Epithelial cell of proximal tubule (primary cell): ENCODE results near the gene LRBA. TPM values are rescaled to one million over a fixed set of nuclear protein-coding genes. Genes with fewer than 3 reads are reported as not detected.

Experiments used
- DNase-seq: peaks from one replicate; pipeline ENCODE4 v3.0.0-alpha.2; 2011; ENCODE audit warnings: low read depth
- H3K4me3 ChIP-seq: 2 replicates; pipeline ENCODE4 v1.5.1; 2011; ENCODE audit warnings: low read depth, mild to moderate bottlenecking, low read length
- CTCF ChIP-seq: conservative IDR thresholded peaks from 2 replicates; pipeline ENCODE4 v1.5.1; 2012; ENCODE audit warnings: low read depth, mild to moderate bottlenecking, low read length
- total RNA-seq: library from RNA; depleted of rRNA; stranded (reverse); fragments of >200 nt; gene quantifications from 2 replicates; pipeline ENCODE4 v1.2.3, GENCODE V29; 2015

Gene LRBA
- total RNA-seq, 1 donor from 2014 or later = 58.9 TPM

GRCh38 chr4:150289198-150289597 lies 725.9 kb downstream of the LRBA start:
- TF ChIP-seq CTCF = no peak
- DNase-seq = no peak
- no peak overlapping the region for H3K4me3 ChIP-seq

- H3K4me3 ChIP-seq = no peak overlapping the region
- TF ChIP-seq CTCF = no peak
- no peak for DNase-seq
Observed at GRCh38 chr4:150286656-150287055, 728.4 kb downstream of the LRBA start.

- DNase-seq = no peak
- no peak overlapping the region for H3K4me3 ChIP-seq
- TF ChIP-seq CTCF = no peak
Observed at GRCh38 chr4:150283689-150284088, 731.4 kb downstream of the LRBA start.

GRCh38 chr4:150280975-150281374 lies 734.1 kb downstream of the LRBA start:
- no peak for TF ChIP-seq CTCF
- no peak overlapping the region for H3K4me3 ChIP-seq
- DNase-seq = no peak

GRCh38 chr4:150280081-150280895 lies 734.8 kb downstream of the LRBA start:
- peak; percentile 79 for DNase-seq
- TF ChIP-seq CTCF = no peak
- no peak overlapping the region for H3K4me3 ChIP-seq

- H3K4me3 ChIP-seq = no peak overlapping the region
- no peak for TF ChIP-seq CTCF
- DNase-seq = no peak
Observed at GRCh38 chr4:150278206-150278605, 736.9 kb downstream of the LRBA start.

- TF ChIP-seq CTCF = no peak
- DNase-seq = no peak
- H3K4me3 ChIP-seq = no peak overlapping the region
Observed at GRCh38 chr4:150268444-150268843, 746.6 kb downstream of the LRBA start.
